CD4-positive, alpha-beta T cell treated with Interleukin-15 for 1 hour (primary cell): ENCODE measurements around the gene AKR1C8.

Experiments used
- DNase-seq: peaks from one replicate; pipeline ENCODE4 v3.0.0-alpha.2; 2020

Gene AKR1C8

DNA sequence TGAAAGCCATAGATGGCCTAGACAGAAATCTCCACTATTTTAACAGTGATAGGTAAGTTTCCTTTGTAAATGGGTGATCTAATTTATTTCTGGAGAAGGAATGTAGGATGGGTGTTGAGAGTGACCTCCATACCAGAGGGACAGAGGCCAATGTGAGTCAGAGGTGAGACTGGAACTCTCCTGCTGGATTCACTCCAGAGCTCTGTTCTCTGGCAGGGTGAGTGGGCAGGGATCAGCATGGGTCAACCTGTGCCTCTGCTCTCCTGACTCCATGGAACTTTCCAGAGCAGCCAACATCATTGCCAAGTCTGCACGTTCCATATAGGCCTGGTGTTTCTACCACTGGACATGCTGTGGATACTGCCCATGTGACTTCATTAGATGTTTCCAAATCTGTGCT, 79.3 kb downstream of the AKR1C8 start:
- no peak for DNase-seq
